ENCODE results near the gene VPS4B. TPM values are rescaled to one million over a fixed set of nuclear protein-coding genes. Genes with fewer than 3 reads are reported as not detected.

Gene VPS4B
- total and polyA plus RNA-seq, 2 experiments from 2014 or later = 30.2 to 49.4 TPM

- H3K36me3 ChIP-seq (ENCODE audit: insufficient read depth) = peaks cover 47% of the 10 kb centered on the region
Observed at GRCh38 chr18:63399300-63399699, 23.0 kb downstream of the VPS4B start.

More at GRCh38 chr18:63399300-63399699, 23.0 kb downstream of the VPS4B start:
- H3K79me2 ChIP-seq (replicated peaks; ENCODE audit: insufficient read depth) = no peaks in the 10 kb centered on the region
- no peak overlapping the region for H3K27ac ChIP-seq (ENCODE audit: low read depth)
- H4K20me1 ChIP-seq (replicated peaks; ENCODE audit: insufficient read depth) = no peaks in the 10 kb centered on the region
- H3K4me3 ChIP-seq = no peak overlapping the region
- ATAC-seq (no peak), DNase-seq (ENCODE audit: low spot score) (no peak)
- no peaks in the 10 kb centered on the region for H3K4me1 ChIP-seq (ENCODE audit: insufficient read depth)
- no peaks in the 10 kb centered on the region for H3F3A ChIP-seq (replicated peaks; ENCODE audit: low read depth)
- Mint-ChIP-seq H3K27ac (no peak overlapping the region), H3K36me3 (ENCODE audit: low read depth) (peaks cover 44% of the 10 kb centered on the region), H3K4me3 (no peak overlapping the region), H3K4me1 (no peaks in the 10 kb centered on the region), H3K9me3 (no peaks in the 10 kb centered on the region), H3K27me3 (ENCODE audit: insufficient read depth, low read depth, poor library complexity) (peaks cover 2% of the 10 kb centered on the region)
- no peak overlapping the region for H2AFZ ChIP-seq
- H3K9me2 ChIP-seq (ENCODE audit: insufficient read depth) = no peaks in the 10 kb centered on the region
- no peaks in the 10 kb centered on the region for H3K27me3 ChIP-seq (ENCODE audit: insufficient read depth)
- H3K4me2 ChIP-seq = no peak overlapping the region
- TF ChIP-seq, protein P1, sequence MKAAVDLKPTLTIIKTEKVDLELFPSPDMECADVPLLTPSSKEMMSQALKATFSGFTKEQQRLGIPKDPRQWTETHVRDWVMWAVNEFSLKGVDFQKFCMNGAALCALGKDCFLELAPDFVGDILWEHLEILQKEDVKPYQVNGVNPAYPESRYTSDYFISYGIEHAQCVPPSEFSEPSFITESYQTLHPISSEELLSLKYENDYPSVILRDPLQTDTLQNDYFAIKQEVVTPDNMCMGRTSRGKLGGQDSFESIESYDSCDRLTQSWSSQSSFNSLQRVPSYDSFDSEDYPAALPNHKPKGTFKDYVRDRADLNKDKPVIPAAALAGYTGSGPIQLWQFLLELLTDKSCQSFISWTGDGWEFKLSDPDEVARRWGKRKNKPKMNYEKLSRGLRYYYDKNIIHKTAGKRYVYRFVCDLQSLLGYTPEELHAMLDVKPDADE (IDR thresholded peaks at IDR 0.05) = no peak
- TF ChIP-seq REST (IDR thresholded peaks at IDR 0.05; ENCODE audit: unreplicated experiment) (no peak), EZH2 (IDR thresholded peaks at IDR 0.05; ENCODE audit: low read depth, unreplicated experiment) (no peak), ZNF462 (CRISPR knock-in tag; IDR thresholded peaks at IDR 0.05) (no peak), CREB1 (CRISPR knock-in tag; IDR thresholded peaks at IDR 0.05; ENCODE audit: low read depth) (no peak), JUNB (IDR thresholded peaks at IDR 0.05; ENCODE audit: unreplicated experiment) (no peak), NANOG (IDR thresholded peaks at IDR 0.05; ENCODE audit: borderline replicate concordance) (no peak), POLR2AphosphoS5 (IDR thresholded peaks at IDR 0.05; ENCODE audit: low read depth) (no peak), STAT1 (IDR thresholded peaks at IDR 0.05; ENCODE audit: unreplicated experiment) (no peak), ZNF331 (CRISPR knock-in tag; IDR thresholded peaks at IDR 0.05; ENCODE audit: low read depth) (no peak), ZNF114 (CRISPR knock-in tag; IDR thresholded peaks at IDR 0.05) (no peak), EZH2phosphoT487 (IDR thresholded peaks at IDR 0.05; ENCODE audit: unreplicated experiment) (no peak)
- TF ChIP-seq, protein P2, sequence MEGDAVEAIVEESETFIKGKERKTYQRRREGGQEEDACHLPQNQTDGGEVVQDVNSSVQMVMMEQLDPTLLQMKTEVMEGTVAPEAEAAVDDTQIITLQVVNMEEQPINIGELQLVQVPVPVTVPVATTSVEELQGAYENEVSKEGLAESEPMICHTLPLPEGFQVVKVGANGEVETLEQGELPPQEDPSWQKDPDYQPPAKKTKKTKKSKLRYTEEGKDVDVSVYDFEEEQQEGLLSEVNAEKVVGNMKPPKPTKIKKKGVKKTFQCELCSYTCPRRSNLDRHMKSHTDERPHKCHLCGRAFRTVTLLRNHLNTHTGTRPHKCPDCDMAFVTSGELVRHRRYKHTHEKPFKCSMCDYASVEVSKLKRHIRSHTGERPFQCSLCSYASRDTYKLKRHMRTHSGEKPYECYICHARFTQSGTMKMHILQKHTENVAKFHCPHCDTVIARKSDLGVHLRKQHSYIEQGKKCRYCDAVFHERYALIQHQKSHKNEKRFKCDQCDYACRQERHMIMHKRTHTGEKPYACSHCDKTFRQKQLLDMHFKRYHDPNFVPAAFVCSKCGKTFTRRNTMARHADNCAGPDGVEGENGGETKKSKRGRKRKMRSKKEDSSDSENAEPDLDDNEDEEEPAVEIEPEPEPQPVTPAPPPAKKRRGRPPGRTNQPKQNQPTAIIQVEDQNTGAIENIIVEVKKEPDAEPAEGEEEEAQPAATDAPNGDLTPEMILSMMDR (conservative IDR thresholded peaks at IDR 0.05; ENCODE audit: low read depth in 2 of 2) = no peak

All from GM23338 (cell line).